NCI-H2029 treated with DMSO at 0.1 percent for 48 hours (cell line): ENCODE measurements around the gene RANBP17.
"Not testable (repeated sequence)": the region's sequence is repeated elsewhere in the genome, so short reads cannot be mapped to it uniquely, and the experiment has no call there.

ENCODE experiments used
- DNase-seq: peaks from one replicate; lab custom pipeline; 2025; lab: John Stamatoyannopoulos, UW

The RANBP17 gene

GRCh38 chr5:170941788-170942187, 80.0 kb downstream of the RANBP17 start:
- no peak for DNase-seq

- DNase-seq = peak; percentile 10
These were observed 83.5 kb downstream of the RANBP17 start for GRCh38 chr5:170945275-170945674.

- no peak for DNase-seq
These were observed 98.7 kb downstream of the RANBP17 start for GRCh38 chr5:170960567-170960966.

- no peak for DNase-seq
These were observed 101.7 kb downstream of the RANBP17 start for GRCh38 chr5:170963521-170963920.

GRCh38 chr5:170974461-170974860, 112.6 kb downstream of the RANBP17 start:
- no peak for DNase-seq

- DNase-seq = not testable (repeated sequence)
These were observed 118.4 kb downstream of the RANBP17 start for GRCh38 chr5:170980261-170980660.

GRCh38 chr5:170985486-170985885, 123.7 kb downstream of the RANBP17 start:
- no peak for DNase-seq

GRCh38 chr5:170986598-170986997, 124.8 kb downstream of the RANBP17 start:
- DNase-seq = peak; percentile 15

GRCh38 chr5:170993476-170993875, 131.7 kb downstream of the RANBP17 start:
- no peak for DNase-seq

- no peak for DNase-seq
These were observed 148.3 kb downstream of the RANBP17 start for GRCh38 chr5:171010086-171010485.

- DNase-seq = no peak
These were observed 149.0 kb downstream of the RANBP17 start for GRCh38 chr5:171010816-171011215.

- no peak for DNase-seq
These were observed 161.7 kb downstream of the RANBP17 start for GRCh38 chr5:171023508-171023907.

- no peak for DNase-seq
These were observed 162.3 kb downstream of the RANBP17 start for GRCh38 chr5:171024084-171024483.

GRCh38 chr5:171029401-171029800, 167.6 kb downstream of the RANBP17 start:
- DNase-seq = no peak

GRCh38 chr5:171031977-171032376, 170.2 kb downstream of the RANBP17 start:
- DNase-seq = no peak

- DNase-seq = no peak
These were observed 170.7 kb downstream of the RANBP17 start for GRCh38 chr5:171032435-171032973.

- DNase-seq = not testable (repeated sequence)
These were observed 180.1 kb downstream of the RANBP17 start for GRCh38 chr5:171041893-171042292.

- DNase-seq = no peak
These were observed 189.1 kb downstream of the RANBP17 start for GRCh38 chr5:171050916-171051315.

GRCh38 chr5:171055875-171056454, 194.1 kb downstream of the RANBP17 start:
- DNase-seq = no peak

- no peak for DNase-seq
These were observed 205.8 kb downstream of the RANBP17 start for GRCh38 chr5:171067540-171068130.

GRCh38 chr5:171074747-171075146, 212.9 kb downstream of the RANBP17 start:
- DNase-seq = no peak

GRCh38 chr5:171080186-171080938, 218.5 kb downstream of the RANBP17 start:
- DNase-seq = no peak

GRCh38 chr5:171081319-171081718, 219.5 kb downstream of the RANBP17 start:
- no peak for DNase-seq
